Measurements from ENCODE around the gene MTG1.
"Not testable (repeated sequence)": the region's sequence is repeated elsewhere in the genome, so short reads cannot be mapped to it uniquely, and the experiment has no call there.

MTG1 gene

GRCh38 chr10:133422223-133422806 is 28.4 kb downstream of the MTG1 start:
- peaks cover 0 to 10% (median 7%) of the 10 kb centered on the region in 5 donors for H3K4me1 ChIP-seq (ENCODE audit: control insufficient read depth in 5 of 5, insufficient read depth in 5 of 5, low read length in 5 of 5)
- peaks cover 0 to 33% (median 27%) of the 10 kb centered on the region in 5 donors for H3K36me3 ChIP-seq (ENCODE audit: control insufficient read depth in 5 of 5, insufficient read depth in 5 of 5, low read length in 5 of 5)
- H3K27ac ChIP-seq (ENCODE audit: low read depth, low read length): no peak overlapping the region
- no peak overlapping the region for H3K9ac ChIP-seq (ENCODE audit: low read length in 5 of 5)
- H3K9me3 ChIP-seq (ENCODE audit: control insufficient read depth in 5 of 5, low read length in 5 of 5): no peaks in the 10 kb centered on the region
- H3K27me3 ChIP-seq (ENCODE audit: control insufficient read depth in 5 of 5, insufficient read depth in 4 of 5, low read length in 5 of 5): peaks cover 0 to 12% (median 11%) of the 10 kb centered on the region in 5 donors
- no peak overlapping the region for H3K4me3 ChIP-seq (ENCODE audit: low read depth in 1 of 5, low read length in 5 of 5)

- peaks cover 0 to 33% (median 27%) of the 10 kb centered on the region in 5 donors for H3K36me3 ChIP-seq (ENCODE audit: control insufficient read depth in 5 of 5, insufficient read depth in 5 of 5, low read length in 5 of 5)
- H3K4me1 ChIP-seq (ENCODE audit: control insufficient read depth in 5 of 5, insufficient read depth in 5 of 5, low read length in 5 of 5): peaks cover 0 to 10% (median 7%) of the 10 kb centered on the region in 5 donors
- H3K27ac ChIP-seq (ENCODE audit: low read depth, low read length): no peak overlapping the region
- H3K4me3 ChIP-seq (ENCODE audit: low read depth in 1 of 5, low read length in 5 of 5): no peak overlapping the region
- H3K27me3 ChIP-seq (ENCODE audit: control insufficient read depth in 5 of 5, insufficient read depth in 4 of 5, low read length in 5 of 5): peaks cover 0 to 12% (median 11%) of the 10 kb centered on the region in 5 donors
- H3K9me3 ChIP-seq (ENCODE audit: control insufficient read depth in 5 of 5, low read length in 5 of 5): no peaks in the 10 kb centered on the region
- no peak overlapping the region for H3K9ac ChIP-seq (ENCODE audit: low read length in 5 of 5)
These were observed 29.1 kb downstream of the MTG1 start for GRCh38 chr10:133422807-133423771.

DNA sequence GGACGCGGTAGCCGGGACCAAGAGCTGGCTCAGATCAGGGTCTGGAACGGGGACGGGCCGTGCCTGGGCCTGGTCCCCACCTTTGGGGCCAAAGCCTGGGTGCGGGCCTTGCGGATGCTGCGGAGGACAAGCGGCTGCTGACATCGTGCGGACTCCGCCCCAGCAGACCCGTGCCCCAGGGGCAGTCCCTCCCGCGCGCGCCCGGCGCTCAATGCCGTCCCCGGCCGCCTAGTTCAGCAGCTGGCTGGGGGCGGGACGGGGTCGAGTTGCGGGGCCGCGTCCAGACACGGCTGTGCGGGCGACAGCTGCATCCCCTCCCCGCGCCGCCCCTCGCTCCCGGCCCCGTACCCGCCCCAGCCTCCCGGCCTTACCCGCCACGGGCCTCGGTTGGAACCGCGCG is 30.1 kb downstream of the MTG1 start:
- H3K9ac ChIP-seq (ENCODE audit: low read length in 5 of 5); H3K4me3 ChIP-seq (ENCODE audit: low read depth in 1 of 5, low read length in 5 of 5): not testable (repeated sequence)
- H3K36me3 ChIP-seq (ENCODE audit: control insufficient read depth in 5 of 5, insufficient read depth in 5 of 5, low read length in 5 of 5): peaks cover 0 to 24% (median 21%) of the 10 kb centered on the region in 5 donors

DNA sequence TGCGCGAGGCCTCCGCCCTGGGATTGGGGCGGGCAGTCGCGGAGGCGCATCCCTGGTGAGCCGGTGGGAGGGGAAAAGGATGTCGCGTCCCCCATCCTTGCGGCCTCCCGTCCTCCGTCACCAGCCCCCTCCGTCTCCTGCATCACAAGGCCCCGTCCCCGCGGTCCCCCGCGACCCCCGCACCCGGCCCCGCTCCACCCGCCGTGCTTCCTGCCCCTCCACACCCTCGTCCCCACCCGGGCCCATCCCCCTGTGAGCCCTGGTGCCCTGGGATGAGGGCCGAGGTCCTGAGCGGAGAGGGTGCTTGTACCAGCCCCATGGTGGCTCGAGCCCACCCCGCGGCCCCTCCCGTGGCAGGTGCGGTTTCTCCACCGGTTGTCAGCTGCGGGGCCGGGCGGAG is 30.6 kb downstream of the MTG1 start, which contains the start of gene SPRN:
Gene SPRN, minus strand, starts transcription at position 25 of the 400 bp plus-strand sequence. CDS start 944 bp downstream, outside the sequence.
- H3K27ac ChIP-seq (ENCODE audit: low read depth, low read length); H3K9ac ChIP-seq (ENCODE audit: low read length in 5 of 5); H3K4me3 ChIP-seq (ENCODE audit: low read depth in 1 of 5, low read length in 5 of 5); H3K9me3 ChIP-seq (ENCODE audit: control insufficient read depth in 5 of 5, low read length in 5 of 5): not testable (repeated sequence)
- Histone ChIP-seq H3K4me1 (ENCODE audit: control insufficient read depth in 5 of 5, insufficient read depth in 5 of 5, low read length in 5 of 5) (peaks cover 0 to 10% (median 7%) of the 10 kb centered on the region in 5 donors), H3K36me3 (ENCODE audit: control insufficient read depth in 5 of 5, insufficient read depth in 5 of 5, low read length in 5 of 5) (peaks cover 0 to 19% (median 16%) of the 10 kb centered on the region in 5 donors), H3K27me3 (ENCODE audit: control insufficient read depth in 5 of 5, insufficient read depth in 4 of 5, low read length in 5 of 5) (peaks cover 0 to 12% (median 11%) of the 10 kb centered on the region in 5 donors)

More for the DNA sequence above, 30.1 kb downstream of the MTG1 start:
- peaks cover 0 to 10% (median 7%) of the 10 kb centered on the region in 5 donors for H3K4me1 ChIP-seq (ENCODE audit: control insufficient read depth in 5 of 5, insufficient read depth in 5 of 5, low read length in 5 of 5)
- H3K27me3 ChIP-seq (ENCODE audit: control insufficient read depth in 5 of 5, insufficient read depth in 4 of 5, low read length in 5 of 5): peaks cover 0 to 12% (median 11%) of the 10 kb centered on the region in 5 donors
- H3K9me3 ChIP-seq (ENCODE audit: control insufficient read depth in 5 of 5, low read length in 5 of 5); H3K27ac ChIP-seq (ENCODE audit: low read depth, low read length): not testable (repeated sequence)

DNA sequence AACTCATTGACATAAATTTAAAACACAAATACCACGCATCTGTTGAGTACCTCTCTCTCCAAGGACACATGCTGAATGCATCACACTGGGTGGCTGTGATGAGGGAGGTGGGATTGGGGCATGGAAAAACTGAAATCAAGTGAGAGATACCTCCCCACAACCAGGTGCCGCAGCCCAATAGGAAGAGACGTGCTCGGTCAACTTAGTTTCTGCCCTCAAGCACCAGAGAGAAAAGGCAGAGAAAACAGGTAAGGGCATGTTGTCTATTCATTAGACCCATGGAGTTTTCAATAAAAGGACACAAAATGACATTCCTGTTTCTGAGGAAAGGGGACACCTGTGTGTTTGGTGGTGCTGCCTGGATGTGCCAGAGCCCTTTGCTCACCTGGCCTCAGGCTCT is 35.6 kb downstream of the MTG1 start:
- not testable (repeated sequence) for H3K27me3 ChIP-seq (ENCODE audit: control insufficient read depth in 5 of 5, insufficient read depth in 4 of 5, low read length in 5 of 5); H3K4me1 ChIP-seq (ENCODE audit: control insufficient read depth in 5 of 5, insufficient read depth in 5 of 5, low read length in 5 of 5); H3K4me3 ChIP-seq (ENCODE audit: low read depth in 1 of 5, low read length in 5 of 5); H3K27ac ChIP-seq (ENCODE audit: low read depth, low read length); H3K36me3 ChIP-seq (ENCODE audit: control insufficient read depth in 5 of 5, insufficient read depth in 5 of 5, low read length in 5 of 5); H3K9ac ChIP-seq (ENCODE audit: low read length in 5 of 5)
- H3K9me3 ChIP-seq (ENCODE audit: control insufficient read depth in 5 of 5, low read length in 5 of 5): peaks cover 0 to 10% (median 7%) of the 10 kb centered on the region in 5 donors

GRCh38 chr10:133431888-133432613 is 38.1 kb downstream of the MTG1 start:
- not testable (repeated sequence) for H3K27me3 ChIP-seq (ENCODE audit: control insufficient read depth in 5 of 5, insufficient read depth in 4 of 5, low read length in 5 of 5); H3K27ac ChIP-seq (ENCODE audit: low read depth, low read length); H3K4me1 ChIP-seq (ENCODE audit: control insufficient read depth in 5 of 5, insufficient read depth in 5 of 5, low read length in 5 of 5); H3K4me3 ChIP-seq (ENCODE audit: low read depth in 1 of 5, low read length in 5 of 5); H3K9ac ChIP-seq (ENCODE audit: low read length in 5 of 5); H3K36me3 ChIP-seq (ENCODE audit: control insufficient read depth in 5 of 5, insufficient read depth in 5 of 5, low read length in 5 of 5)
- peaks cover 0 to 10% (median 7%) of the 10 kb centered on the region in 5 donors for H3K9me3 ChIP-seq (ENCODE audit: control insufficient read depth in 5 of 5, low read length in 5 of 5)

DNA sequence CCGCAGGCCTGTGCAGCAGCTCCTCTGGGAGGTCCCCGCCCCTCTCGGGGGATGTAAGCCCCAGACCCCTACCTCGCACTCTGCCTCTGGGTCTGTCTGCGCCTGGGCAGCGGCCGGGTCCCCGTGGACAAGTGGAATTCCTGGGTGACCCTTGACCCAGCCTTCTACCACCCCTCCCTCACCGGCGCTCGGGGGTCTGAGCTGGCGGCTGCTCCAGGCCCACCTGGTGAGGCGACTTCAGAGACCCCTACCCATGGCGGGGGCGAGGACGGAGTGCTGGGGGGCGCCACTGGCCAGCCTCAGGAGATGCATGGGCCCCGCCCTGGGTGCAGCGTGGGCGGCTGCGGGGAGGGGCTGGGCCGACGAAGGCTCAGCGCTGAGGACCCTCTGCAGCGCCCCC is 38.8 kb downstream of the MTG1 start:
- not testable (repeated sequence) for H3K9ac ChIP-seq (ENCODE audit: low read length in 5 of 5); H3K27me3 ChIP-seq (ENCODE audit: control insufficient read depth in 5 of 5, insufficient read depth in 4 of 5, low read length in 5 of 5); H3K27ac ChIP-seq (ENCODE audit: low read depth, low read length); H3K36me3 ChIP-seq (ENCODE audit: control insufficient read depth in 5 of 5, insufficient read depth in 5 of 5, low read length in 5 of 5); H3K4me1 ChIP-seq (ENCODE audit: control insufficient read depth in 5 of 5, insufficient read depth in 5 of 5, low read length in 5 of 5); H3K4me3 ChIP-seq (ENCODE audit: low read depth in 1 of 5, low read length in 5 of 5)
- H3K9me3 ChIP-seq (ENCODE audit: control insufficient read depth in 5 of 5, low read length in 5 of 5): peaks cover 0 to 10% (median 7%) of the 10 kb centered on the region in 5 donors

DNA sequence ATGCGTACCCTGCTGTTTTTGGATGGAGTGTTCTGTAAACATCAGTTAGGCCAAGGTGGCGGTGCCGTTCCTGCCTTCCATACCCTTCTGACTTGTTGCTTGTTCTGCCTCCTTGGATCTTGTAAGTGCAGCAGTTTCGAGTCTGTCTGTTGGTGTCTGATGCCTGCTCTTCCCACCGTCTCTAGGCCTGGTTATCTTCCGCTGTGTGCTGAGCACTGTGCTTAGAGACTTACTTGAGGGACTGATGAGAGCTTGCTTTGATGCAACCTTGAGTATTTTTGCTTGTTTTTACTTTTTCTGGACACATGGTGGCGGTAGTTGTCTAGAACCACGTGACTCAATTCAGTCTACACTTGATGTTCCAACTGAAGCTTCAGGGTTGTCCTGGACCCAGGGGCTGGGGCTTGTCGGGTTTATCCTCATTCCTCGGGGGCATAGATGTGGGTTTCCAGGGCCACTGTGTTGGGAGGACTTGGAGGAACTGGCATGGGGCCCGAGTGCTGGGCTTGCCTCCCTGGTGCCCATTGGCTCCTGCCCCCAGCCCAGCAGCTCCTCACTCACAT is 44.8 kb downstream of the MTG1 start:
- Histone ChIP-seq H3K27me3 (ENCODE audit: control insufficient read depth in 5 of 5, insufficient read depth in 4 of 5, low read length in 5 of 5) (peaks cover 0 to 3% (median 0%) of the 10 kb centered on the region in 5 donors), H3K27ac (ENCODE audit: low read depth, low read length) (no peak overlapping the region), H3K4me3 (ENCODE audit: low read depth in 1 of 5, low read length in 5 of 5) (no peak overlapping the region), H3K36me3 (ENCODE audit: control insufficient read depth in 5 of 5, insufficient read depth in 5 of 5, low read length in 5 of 5) (peaks cover 0 to 7% (median 3%) of the 10 kb centered on the region in 5 donors), H3K9ac (ENCODE audit: low read length in 5 of 5) (no peak overlapping the region), H3K4me1 (ENCODE audit: control insufficient read depth in 5 of 5, insufficient read depth in 5 of 5, low read length in 5 of 5) (no peaks in the 10 kb centered on the region), H3K9me3 (ENCODE audit: control insufficient read depth in 5 of 5, low read length in 5 of 5) (no peaks in the 10 kb centered on the region)

GRCh38 chr10:133439517-133440461 is 45.8 kb downstream of the MTG1 start:
- no peak overlapping the region for H3K4me3 ChIP-seq (ENCODE audit: low read depth in 1 of 5, low read length in 5 of 5)
- no peaks in the 10 kb centered on the region for H3K9me3 ChIP-seq (ENCODE audit: control insufficient read depth in 5 of 5, low read length in 5 of 5)
- no peak overlapping the region for H3K27ac ChIP-seq (ENCODE audit: low read depth, low read length)
- peaks cover 0 to 7% (median 3%) of the 10 kb centered on the region in 5 donors for H3K36me3 ChIP-seq (ENCODE audit: control insufficient read depth in 5 of 5, insufficient read depth in 5 of 5, low read length in 5 of 5)
- peaks cover 0 to 3% (median 0%) of the 10 kb centered on the region in 5 donors for H3K27me3 ChIP-seq (ENCODE audit: control insufficient read depth in 5 of 5, insufficient read depth in 4 of 5, low read length in 5 of 5)
- H3K9ac ChIP-seq (ENCODE audit: low read length in 5 of 5): no peak overlapping the region
- H3K4me1 ChIP-seq (ENCODE audit: control insufficient read depth in 5 of 5, insufficient read depth in 5 of 5, low read length in 5 of 5): no peaks in the 10 kb centered on the region
